Fibroblast of pulmonary artery (primary cell): ENCODE results near the gene CIDEA.

Experiments used
- DNase-seq: peaks from one replicate; pipeline ENCODE4 v3.0.0-alpha.2; 2010; ENCODE audit warnings: low read depth
- H3K4me3 ChIP-seq: replicated peaks from 2 replicates; pipeline ENCODE4 v1.5.1; 2011; ENCODE audit warnings: low read depth, mild to moderate bottlenecking, control low read depth, low read length, moderate library complexity
- TF ChIP-seq, protein P1 (sequence below): IDR thresholded peaks from 2 replicates; pipeline ENCODE4 v1.5.1; 2011; ENCODE audit warnings: mild to moderate bottlenecking, control low read depth, low read length, inconsistent platforms; ENCODE audit errors: missing control alignments

CIDEA gene

DNA sequence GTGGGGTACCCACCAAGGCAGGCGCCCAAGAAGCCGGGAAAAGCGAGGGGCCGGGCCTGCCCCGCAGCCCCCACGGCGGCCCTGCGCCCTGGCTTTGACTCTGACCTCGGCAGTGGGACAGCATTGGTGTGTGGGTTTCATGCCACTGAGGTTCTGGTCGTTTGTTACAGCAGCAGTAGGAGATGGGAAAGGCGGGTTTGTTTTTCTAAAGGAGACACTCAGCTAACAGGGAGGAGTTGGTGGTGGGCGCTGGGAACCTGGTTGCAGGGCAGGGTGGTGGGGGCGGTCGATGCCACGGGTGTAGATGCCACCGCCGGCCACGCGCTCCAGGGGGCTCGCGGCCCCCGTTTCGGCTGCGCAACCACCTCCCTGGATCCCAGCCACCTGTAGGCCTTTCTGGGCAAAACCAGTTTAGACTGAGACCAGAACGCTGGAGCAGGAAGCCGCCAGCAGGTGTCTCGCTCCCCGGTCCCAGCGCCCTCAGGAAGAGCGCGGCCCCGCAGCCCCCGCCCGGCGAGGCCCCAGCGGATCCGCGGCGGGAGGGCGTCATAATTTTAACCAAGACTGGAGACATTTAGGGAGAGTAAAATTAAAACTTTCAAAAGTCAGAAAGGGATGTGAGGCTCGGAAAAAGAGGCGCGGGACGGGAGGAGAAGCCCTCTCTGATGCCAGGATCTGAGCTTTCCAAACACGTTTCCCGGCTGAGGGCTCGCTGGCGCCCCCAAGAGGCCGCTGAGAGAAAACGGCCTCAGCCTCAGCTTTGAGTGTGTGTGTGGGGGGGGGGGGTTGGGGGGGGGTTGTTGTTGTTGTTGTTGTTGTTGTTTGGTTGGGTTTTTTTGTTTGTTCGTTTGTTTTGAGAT is 17.4 kb downstream of the CIDEA start:
- TF ChIP-seq, protein P1, sequence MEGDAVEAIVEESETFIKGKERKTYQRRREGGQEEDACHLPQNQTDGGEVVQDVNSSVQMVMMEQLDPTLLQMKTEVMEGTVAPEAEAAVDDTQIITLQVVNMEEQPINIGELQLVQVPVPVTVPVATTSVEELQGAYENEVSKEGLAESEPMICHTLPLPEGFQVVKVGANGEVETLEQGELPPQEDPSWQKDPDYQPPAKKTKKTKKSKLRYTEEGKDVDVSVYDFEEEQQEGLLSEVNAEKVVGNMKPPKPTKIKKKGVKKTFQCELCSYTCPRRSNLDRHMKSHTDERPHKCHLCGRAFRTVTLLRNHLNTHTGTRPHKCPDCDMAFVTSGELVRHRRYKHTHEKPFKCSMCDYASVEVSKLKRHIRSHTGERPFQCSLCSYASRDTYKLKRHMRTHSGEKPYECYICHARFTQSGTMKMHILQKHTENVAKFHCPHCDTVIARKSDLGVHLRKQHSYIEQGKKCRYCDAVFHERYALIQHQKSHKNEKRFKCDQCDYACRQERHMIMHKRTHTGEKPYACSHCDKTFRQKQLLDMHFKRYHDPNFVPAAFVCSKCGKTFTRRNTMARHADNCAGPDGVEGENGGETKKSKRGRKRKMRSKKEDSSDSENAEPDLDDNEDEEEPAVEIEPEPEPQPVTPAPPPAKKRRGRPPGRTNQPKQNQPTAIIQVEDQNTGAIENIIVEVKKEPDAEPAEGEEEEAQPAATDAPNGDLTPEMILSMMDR: peak; percentile 63
- H3K4me3 ChIP-seq: peak overlapping the region; percentile 54
- DNase-seq: peak; percentile 85

DNA sequence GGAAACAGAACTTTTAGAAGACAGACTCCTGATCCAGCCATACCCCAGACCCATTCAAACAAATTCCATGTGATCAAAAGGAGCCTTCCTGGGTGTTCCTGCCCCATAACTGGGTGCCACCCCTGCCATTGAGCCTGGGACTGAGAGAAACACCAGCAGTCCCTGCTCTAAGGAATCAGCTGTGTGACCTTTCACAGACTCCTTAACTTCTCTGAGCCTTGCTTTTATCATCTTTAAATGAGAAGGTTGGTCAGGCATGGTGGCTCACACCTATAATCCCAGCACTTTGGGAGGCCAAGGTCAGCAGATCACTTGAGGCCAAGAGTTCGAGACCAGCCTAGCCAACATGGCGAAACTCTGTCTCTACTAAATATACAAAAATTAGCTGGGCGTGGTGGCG is 20.6 kb downstream of the CIDEA start:
- no peak for DNase-seq
- no peak overlapping the region for H3K4me3 ChIP-seq
- TF ChIP-seq, protein P1: no peak

DNA sequence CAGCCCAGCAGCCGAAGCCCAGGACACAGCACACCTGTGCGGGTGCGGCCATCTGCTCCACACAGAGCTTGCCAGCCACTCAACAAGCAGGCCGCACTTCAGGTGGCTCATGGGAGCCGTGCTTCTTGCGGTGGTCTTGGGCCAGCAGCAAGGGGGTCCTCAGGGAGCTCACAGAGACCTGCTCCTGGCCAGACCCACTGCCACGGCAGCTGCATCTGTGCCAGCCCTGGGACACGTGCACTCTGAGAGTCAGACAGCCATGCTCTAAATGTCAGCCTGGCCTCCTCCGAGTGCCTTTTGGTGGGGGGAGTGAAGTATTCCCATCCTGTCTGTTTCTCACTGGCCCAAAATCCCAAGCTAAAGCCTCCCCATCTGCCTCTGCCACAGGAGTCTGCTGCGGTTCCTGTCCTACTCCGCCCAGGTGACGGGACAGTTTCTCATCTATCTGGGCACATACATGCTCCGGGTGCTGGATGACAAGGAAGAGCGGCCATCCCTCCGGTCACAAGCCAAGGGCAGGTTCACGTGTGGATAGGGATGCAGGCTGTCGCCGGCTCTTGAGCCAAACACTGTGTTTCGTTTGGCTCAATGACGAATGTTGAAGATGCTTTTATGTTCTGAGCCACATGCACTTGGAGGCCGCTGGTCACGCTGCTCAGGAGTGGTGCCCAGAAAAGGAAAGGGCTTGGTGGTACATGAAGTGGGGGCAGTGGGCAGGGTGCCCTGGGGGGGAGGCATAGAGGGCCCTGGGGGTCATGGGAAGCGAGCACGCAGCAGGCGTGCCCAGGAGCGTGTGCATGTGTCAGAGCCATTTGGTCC is 22.8 kb downstream of the CIDEA start:
- H3K4me3 ChIP-seq: no peak overlapping the region
- TF ChIP-seq, protein P1: no peak

DNA sequence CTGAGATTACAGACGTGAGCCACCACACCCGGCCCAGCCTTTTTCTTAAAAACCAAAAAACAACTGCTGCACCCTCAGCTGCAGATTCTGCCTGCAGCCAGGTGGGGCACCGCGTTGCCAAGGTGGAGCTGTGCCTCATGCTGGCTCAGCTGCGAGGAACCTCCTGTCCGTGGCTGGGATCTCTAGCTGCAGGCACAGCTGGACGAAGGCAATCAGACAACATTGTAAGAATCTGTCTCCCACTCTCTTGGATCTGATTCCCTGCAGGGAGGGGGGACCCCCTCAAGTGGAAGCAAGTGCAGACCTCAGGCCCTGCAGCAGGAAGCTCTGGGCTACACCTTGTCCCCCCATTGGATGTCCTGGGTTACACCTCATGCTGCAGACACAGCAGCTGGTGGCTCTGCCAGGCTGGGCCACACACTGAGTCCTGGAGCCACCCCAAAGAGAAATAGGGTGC is 24.1 kb downstream of the CIDEA start:
- TF ChIP-seq, protein P1: no peak
- DNase-seq: peak; percentile 26

More for the DNA sequence above, 22.8 kb downstream of the CIDEA start:
- no peak for DNase-seq

DNA sequence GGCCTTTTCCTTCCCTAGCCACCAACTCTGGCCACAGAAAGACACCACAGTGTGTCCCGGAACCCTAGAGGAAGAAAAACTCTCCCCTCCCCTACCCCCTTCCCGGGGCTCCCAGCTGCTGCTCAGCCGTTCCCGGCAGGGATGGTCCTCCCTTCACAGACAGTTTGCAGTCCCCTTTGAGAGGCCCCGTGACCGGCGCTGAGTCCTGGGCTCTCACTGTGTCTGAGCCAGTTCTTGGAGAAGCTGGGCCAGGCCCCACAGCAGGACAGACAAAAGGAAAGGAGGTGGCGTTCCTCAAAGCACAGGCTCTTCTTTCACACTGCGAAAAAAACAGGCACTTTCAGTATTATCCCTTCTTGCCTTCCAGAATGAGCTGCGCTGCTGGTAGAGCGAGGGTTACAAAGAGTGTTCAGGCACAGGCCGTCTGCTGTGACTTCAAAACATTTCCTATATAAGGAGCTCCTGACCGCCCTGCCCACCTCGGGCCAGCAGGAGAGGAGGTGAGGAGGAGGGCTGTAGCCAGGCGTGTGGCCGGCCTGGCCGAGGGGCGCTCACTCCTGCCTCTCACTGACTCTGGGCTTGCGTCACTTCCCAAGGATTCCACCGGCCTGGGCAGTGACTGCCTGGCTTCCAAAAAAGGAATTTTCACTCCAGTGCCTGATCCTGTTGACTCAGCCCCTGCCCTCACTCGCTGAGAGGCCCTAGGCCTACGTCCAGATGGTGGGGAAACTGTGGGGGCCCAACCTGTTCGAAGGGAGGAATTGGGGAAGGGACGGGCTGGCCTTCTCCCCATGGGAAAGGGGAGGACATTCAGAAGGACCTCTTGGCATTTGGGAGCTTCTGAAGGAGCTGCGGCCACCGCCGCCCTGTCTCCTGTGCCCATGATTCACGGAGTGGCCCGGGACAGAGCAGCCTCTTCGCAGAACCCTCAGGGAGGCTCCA is 24.9 kb downstream of the CIDEA start:
- H3K4me3 ChIP-seq: peak overlapping the region; percentile 54
- peak; percentile 99 for DNase-seq
- TF ChIP-seq, protein P1: peak; percentile 13

More for the DNA sequence above, 24.1 kb downstream of the CIDEA start:
- peak overlapping the region; percentile 54 for H3K4me3 ChIP-seq
